CD4-positive, alpha-beta T cell treated with Interleukin-2 at 100 ng/mL for 4 hours (primary cell): ENCODE data around the gene BRCA1.

Experiments used
- DNase-seq: peaks from one replicate; pipeline ENCODE4 v3.0.0-alpha.2; 2020; ENCODE audit warnings: low spot score

BRCA1 gene

GRCh38 chr17:43025290-43025657 is 99.9 kb downstream of the BRCA1 start:
- no peak for DNase-seq

GRCh38 chr17:43024407-43025289 is 100.5 kb downstream of the BRCA1 start, which contains the start of gene RND2:
Gene RND2 (plus strand): TSS chr17:43025231. CDS start chr17:43025348, 117 bp downstream.
- DNase-seq, result peak; percentile 86

- DNase-seq, result peak; percentile 62
These were observed 103.2 kb downstream of the BRCA1 start, which contains the start of gene VAT1 for GRCh38 chr17:43021741-43022512. Gene VAT1 (minus strand): TSS chr17:43022385. CDS start chr17:43022322, 63 bp downstream.

DNA sequence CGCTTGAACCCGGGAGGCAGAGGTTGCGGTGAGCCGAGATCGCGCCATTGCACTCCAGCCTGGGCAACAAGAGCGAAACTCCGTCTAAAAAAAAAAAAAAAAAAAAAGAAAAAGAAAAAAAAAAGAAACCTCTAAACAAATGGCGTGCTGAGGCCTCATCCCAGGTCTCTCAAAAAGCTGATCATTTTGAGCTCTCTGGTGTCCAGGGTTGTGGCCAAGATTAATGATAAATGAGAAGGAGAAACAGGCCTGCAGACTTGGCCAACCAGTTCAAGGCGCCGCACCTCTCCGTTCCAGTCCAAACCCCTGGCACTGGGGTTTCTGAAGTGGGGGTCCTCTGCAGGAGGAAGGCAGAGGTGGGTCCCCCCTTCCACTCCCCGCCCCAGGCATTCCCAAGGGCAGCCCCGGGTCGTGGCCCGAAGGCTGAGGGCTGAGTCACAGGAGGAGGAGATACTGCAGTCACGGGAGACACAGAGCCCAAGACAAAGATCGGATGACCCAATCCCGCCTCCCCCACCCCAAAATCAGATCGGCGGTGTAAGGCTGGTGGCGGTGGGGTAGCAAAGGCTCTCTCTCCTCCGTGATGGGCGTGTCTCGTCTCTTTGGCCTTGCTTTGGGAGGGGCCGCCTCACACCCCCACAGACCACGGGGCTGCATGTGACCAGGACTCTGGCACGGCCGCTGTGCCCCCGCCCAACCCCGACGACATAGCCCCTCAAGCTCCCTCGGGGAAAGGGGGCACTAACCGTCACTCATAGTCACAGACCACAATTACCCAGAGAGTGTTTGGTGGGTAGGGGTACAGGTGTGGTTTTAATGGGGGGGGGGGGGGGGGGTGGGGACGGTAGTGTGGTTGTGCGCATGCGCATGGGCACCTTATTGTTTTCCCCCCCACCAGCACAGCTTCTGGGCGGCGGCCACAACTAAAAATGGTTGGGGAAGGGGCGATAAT is 104.1 kb downstream of the BRCA1 start:
- DNase-seq, result peak; percentile 26

GRCh38 chr17:43020030-43020621 is 105.0 kb downstream of the BRCA1 start:
- DNase-seq, result no peak

DNA sequence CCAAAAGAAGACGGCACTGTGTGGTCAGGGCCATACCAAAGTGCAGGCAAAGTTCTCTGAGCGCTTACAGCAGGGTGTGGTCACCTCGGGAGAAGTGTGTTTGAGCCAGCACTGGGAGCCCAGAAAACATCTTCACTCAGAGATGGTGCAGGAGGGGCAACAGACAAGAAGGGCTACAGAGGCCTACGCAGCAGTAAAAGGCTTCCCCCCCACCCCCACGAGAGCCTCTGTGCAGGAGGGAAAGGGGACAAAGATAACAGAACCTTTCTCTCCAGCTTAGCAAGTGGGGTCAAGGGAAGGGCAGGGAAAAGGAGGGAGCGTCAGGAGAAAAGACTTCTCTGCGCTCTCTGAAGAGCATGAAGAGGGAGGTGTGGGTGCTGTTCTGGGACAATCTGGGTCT is 105.7 kb downstream of the BRCA1 start:
- no peak for DNase-seq

GRCh38 chr17:43018932-43019331 is 106.2 kb downstream of the BRCA1 start:
- DNase-seq, result no peak

DNA sequence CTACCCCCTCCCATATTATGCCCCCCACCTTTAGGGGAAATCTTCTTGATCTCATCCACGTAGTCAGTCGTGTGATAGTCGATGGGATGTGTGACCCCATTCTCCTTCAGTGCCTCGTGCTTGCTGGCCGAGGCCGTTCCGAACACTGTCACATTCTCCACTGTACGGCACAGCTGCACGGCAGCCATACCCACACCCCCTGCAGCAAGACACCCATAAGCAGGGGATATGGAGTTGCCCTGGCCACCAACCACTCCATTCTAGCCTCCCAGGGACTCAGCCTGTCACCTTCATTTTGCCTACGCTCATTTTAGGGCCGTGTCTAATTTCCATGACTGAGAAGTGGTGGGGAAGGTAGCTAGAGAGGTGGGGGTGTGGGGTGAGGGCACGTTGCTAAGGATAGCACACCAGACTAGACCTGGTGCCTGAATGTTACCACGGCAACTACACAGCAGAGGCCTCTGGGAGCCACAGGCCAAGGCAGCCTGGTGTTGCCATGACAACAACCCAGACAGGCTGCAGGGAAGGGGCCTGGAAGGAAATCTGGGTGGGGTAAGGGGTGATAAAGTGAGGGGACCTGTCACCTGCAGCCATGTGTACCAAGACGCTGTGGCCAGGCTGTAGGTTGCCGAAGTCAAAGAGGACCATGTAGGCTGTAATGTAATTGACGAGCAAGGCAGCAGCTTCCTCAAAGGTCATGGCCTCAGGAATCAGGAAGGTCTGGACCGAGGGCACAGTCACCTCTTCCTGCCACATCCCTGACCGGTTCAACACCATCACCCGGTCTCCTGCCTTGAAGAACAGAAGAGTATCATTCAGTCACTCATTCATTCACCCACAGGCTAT is 106.9 kb downstream of the BRCA1 start:
- DNase-seq, result peak; percentile 67

- DNase-seq, result no peak
These were observed 108.9 kb downstream of the BRCA1 start for GRCh38 chr17:43016216-43016615.

- no peak for DNase-seq
These were observed 109.6 kb downstream of the BRCA1 start for GRCh38 chr17:43015579-43015978.

DNA sequence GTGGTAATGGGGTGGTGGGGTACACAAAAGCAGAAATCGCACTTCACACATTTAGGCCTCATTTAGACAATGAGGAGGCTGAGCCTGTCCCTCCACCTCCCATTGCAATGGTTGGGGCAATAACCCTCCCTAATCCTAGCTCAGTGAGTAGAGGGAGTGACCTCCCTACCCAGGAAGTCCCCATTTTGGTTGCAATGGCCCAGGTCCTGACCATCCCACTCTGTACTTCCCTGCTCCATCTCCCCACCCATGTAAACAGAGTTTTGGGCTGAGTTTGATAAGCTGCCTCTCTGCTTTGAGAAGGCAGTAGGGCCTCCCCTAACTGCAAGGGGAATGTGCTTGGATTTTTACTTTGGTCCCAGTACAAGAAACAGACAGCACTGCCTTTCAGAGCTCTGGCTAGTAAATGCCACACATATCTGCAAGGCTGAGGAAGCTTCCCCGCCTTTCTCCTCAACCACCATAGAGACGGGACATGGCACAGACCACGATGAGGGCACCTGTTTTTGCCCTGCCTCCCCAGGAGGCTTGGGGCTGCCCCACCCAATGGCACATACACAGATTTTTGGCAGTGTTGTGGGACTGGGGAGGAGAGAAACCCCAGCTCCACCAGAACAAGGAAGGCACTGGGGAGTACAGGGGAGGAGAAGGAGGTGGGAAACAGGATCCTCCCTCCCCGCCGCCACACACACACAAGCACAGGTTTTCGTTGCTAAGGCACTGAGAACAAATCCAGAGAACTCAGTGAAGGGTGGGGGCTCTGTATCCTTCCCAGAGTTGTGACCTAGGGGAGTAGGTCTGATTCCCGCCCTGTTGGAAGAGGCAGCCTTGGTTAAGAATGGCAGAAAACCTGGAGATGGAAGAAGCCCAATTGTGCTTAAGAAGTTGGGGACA is 110.3 kb downstream of the BRCA1 start:
- DNase-seq, result no peak

DNA sequence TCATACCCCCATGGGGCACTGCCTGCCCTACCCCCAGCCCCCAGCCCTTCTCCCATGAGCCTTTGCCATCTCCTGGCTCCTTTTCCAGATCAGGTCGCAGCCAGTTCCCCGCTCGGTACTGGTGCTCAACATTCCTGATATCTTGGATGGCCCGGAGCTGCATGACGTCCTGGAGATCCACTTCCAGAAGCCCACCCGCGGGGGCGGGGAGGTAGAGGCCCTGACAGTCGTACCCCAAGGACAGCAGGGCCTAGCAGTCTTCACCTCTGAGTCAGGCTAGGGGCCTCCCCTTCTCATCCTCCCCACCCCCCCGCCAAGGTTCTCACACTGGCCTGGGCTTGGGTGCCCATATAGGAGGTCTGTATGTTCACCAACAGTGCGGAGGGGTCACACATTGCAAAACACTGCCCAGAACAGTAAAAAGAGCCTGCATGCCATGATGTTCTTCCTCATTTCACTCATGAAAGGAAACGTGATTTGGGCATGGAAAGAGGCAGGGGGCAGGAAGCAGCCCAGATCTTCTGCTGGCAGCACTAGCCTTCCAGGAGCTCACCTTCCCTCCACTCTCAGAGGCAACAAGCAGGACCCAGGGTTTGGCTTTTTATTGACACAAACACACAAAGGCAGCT is 111.0 kb downstream of the BRCA1 start:
- no peak for DNase-seq

GRCh38 chr17:43013296-43013695 is 111.9 kb downstream of the BRCA1 start:
- no peak for DNase-seq

GRCh38 chr17:43011728-43012472 is 113.3 kb downstream of the BRCA1 start:
- no peak for DNase-seq

GRCh38 chr17:43010667-43011308 is 114.4 kb downstream of the BRCA1 start:
- no peak for DNase-seq

DNA sequence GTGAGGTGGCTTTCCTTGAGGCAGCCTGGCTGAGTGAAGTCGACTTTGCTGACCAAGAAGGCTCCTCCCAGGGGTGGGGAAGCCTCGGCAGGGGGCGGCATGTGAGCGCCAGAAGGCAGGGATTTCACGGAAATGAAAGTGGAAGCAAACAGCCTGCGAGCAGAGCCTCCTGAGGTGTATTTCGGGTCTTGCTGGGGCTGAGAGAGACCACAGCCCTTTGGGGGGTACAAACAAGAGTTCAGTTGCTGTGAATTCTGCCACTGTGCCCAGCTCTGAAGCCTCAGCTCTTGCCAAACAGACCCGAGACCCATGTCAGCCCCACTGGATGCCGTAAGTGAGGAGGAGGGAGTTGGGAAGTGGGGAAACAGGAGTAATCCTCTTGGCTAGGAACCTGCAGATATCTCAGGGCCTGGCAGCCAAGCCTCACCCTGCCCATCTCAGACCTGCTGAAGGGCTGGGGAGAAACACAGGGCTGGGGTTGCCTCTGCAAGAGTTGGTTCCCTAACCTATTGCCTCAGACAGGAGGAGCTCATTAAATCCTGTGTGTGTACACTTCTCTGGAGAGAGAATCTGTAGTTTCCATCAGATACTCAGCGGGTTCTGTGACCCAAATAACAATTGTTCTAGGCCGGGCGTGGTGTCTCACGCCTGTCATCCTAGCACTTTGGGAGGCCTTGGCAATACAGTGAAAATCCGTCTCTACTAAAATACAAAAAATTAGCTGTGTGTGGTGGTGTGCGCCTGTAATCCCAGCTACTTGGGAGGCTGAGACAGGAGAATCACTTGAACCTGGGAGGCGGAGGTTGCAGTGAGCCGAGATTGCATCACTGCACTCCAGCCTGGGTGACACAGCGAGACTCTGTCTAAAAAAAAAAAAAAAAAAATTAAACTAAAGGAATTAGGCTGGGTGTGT is 118.3 kb downstream of the BRCA1 start, which contains the start of gene IFI35:
Gene IFI35 (plus strand): TSS at position 146 of the 913 bp plus-strand sequence. CDS start 164 bp downstream, at position 310.
- DNase-seq, result peak; percentile 89
